ENCODE measurements around the gene POTEI.
"Not testable (repeated sequence)": the region's sequence is repeated elsewhere in the genome, so short reads cannot be mapped to it uniquely, and the experiment has no call there.

POTEI gene

GRCh38 chr2:130454712-130455083 is 54.4 kb downstream of the POTEI start:
- DNase-seq, result not testable (repeated sequence)

- not testable (repeated sequence) for DNase-seq
These were observed 55.0 kb downstream of the POTEI start for GRCh38 chr2:130453955-130454711.

- not testable (repeated sequence) for DNase-seq
These were observed 56.2 kb downstream of the POTEI start for GRCh38 chr2:130452897-130453296.

- not testable (repeated sequence) for DNase-seq
These were observed 57.3 kb downstream of the POTEI start for GRCh38 chr2:130451823-130452222.

- DNase-seq, result not testable (repeated sequence)
These were observed 57.9 kb downstream of the POTEI start for GRCh38 chr2:130451278-130451677.

- not testable (repeated sequence) for DNase-seq
These were observed 58.8 kb downstream of the POTEI start for GRCh38 chr2:130450366-130450765.

GRCh38 chr2:130427631-130428030 is 81.5 kb downstream of the POTEI start:
- not testable (repeated sequence) for DNase-seq

GRCh38 chr2:130418845-130419244 is 90.3 kb downstream of the POTEI start:
- not testable (repeated sequence) for DNase-seq

GRCh38 chr2:130416693-130417092 is 92.4 kb downstream of the POTEI start:
- not testable (repeated sequence) for DNase-seq
